Ovary (tissue), 9 donors: ENCODE data around the gene SLC22A23. TPM values are rescaled to one million over a fixed set of nuclear protein-coding genes. Genes with fewer than 3 reads are reported as not detected.

Source experiments
- DNase-seq, 5 donors: peaks; one replicate each; pipeline ENCODE4 v3.0.0-alpha.2; 2019 to 2020
- H3K27ac ChIP-seq, 2 donors: fragments of 200-600 bp; one replicate each; pipeline versions ENCODE4 v1.5.1 to v1.8.0; 2019 to 2022
- H3K27me3 ChIP-seq: fragments of 200-600 bp; one replicate; pipeline ENCODE4 v1.8.0; 2022
- H3K36me3 ChIP-seq: fragments of 200-600 bp; sonication (generic); one replicate; pipeline ENCODE4 v1.5.1; 2019
- H3K4me1 ChIP-seq: one replicate; pipeline ENCODE4 v1.8.1; 2013; ENCODE audit warnings: mild to moderate bottlenecking, moderate library complexity; ENCODE audit not compliant: insufficient read depth
- H3K4me3 ChIP-seq: fragments of 200-600 bp; sonication (generic); one replicate; pipeline ENCODE4 v1.5.1; 2017
- H3K9me3 ChIP-seq, 2 donors: fragments of 200-600 bp in 1 of 2; sonication (generic) in 1 of 2; one replicate each; pipeline versions ENCODE4 v1.5.1 to v1.8.1; 2013 to 2019; ENCODE audit warnings: mild to moderate bottlenecking in 1 of 2, moderate library complexity in 1 of 2
- CTCF ChIP-seq, 3 donors: fragments of 450-650 bp in 2 of 3; fragments of 200-600 bp in 1 of 3; IDR thresholded peaks; one replicate each; pipeline versions ENCODE4 v1.5.1 to v1.8.0; 2016 to 2022; ENCODE audit warnings: antibody characterized with exemption in 3 of 3, mild to moderate bottlenecking in 1 of 3
- EP300 ChIP-seq: sonication (generic); formaldehyde crosslinking; IDR thresholded peaks from one replicate; pipeline ENCODE4 v1.6.1; 2017; ENCODE audit warnings: antibody characterized with exemption
- POLR2A ChIP-seq: fragments of 450-650 bp; IDR thresholded peaks from one replicate; pipeline ENCODE4 v1.6.1; 2017; ENCODE audit warnings: antibody characterized with exemption, mild to moderate bottlenecking, moderate library complexity
- WGBS, 3 donors: extraction: QIAGEN DNeasy Blood & Tissue Kit in 1 of 3; methylation state at CpG; one replicate each; pipeline versions ENCODE4 v1.1.5 to v1.1.7; 2013 to 2017; 5-methylcytosine and 5-hydroxymethylcytosine counted together
- intact Hi-C, 4 donors: fragments of 100-400 bp; cut with DNase I; formaldehyde crosslinking; loops; one replicate each; pipeline versions ENCODE4 v1.11.0 to v1.15.1; 2022 to 2023
- polyA plus RNA-seq, 2 donors: library from polyadenylated mRNA; stranded (reverse); fragments of 200-250 nt in 1 of 2; fragments of 350-450 nt in 1 of 2; fragmentation: Illumina TruSeq in 1 of 2; extraction: RNeasy Lipid Tissue Mini Kit (QIAGEN cat#74804) in 1 of 2; gene quantifications; one replicate each; pipeline ENCODE4 v1.2.3, GENCODE V29; 2013 to 2014
- total RNA-seq, 7 donors: library from RNA; depleted of rRNA in 2 of 7; stranded (reverse); fragments of >200 nt in 2 of 7; fragmentation: NEBNext Ultra II Directional in 3 of 7; extraction: Animal tissue kit (Norgen Biotek cat#: 25700) in 3 of 7; gene quantifications; one replicate each; pipeline versions ENCODE4 v1.1.0 to v1.2.4, GENCODE V29; 2016 to 2023
- donor health status: DM: no; HTN: no; CAD: no; lungs with moderate emphysema.
- donor health status: DM: no; HTN: no; CAD: no.
- donor health status: Bipolar disorder and iron deficiency.
- donor health status: DM: yes; HTN: yes; CAD: no.
- donor health status: DM: no; HTN: no; CAD: no.
- donor health status: DM: yes; HTN: yes; CAD: no.

SLC22A23 gene
- total and polyA plus RNA-seq, 9 donors, result 2.3 to 31.0 (median 5.2) TPM

GRCh38 chr6:3471286-3471685 lies 14.4 kb upstream of the SLC22A23 start:
- H3K36me3 ChIP-seq, result no peaks in the 10 kb centered on the region
- peaks cover 3% of the 10 kb centered on the region for H3K4me1 ChIP-seq
- no peaks in the 10 kb centered on the region for H3K27me3 ChIP-seq
- intact Hi-C loops, result no loop called here
- 87 to 94% (median 94%) methylated on average over 5 of the region's 5 CpGs for WGBS, 3 donors
- no peak overlapping the region for H3K4me3 ChIP-seq
- no peak overlapping the region for H3K27ac ChIP-seq
- no peak for DNase-seq
- TF ChIP-seq CTCF (IDR thresholded peaks at IDR 0.05), result no peak
- H3K9me3 ChIP-seq, result no peaks in the 10 kb centered on the region

DNA sequence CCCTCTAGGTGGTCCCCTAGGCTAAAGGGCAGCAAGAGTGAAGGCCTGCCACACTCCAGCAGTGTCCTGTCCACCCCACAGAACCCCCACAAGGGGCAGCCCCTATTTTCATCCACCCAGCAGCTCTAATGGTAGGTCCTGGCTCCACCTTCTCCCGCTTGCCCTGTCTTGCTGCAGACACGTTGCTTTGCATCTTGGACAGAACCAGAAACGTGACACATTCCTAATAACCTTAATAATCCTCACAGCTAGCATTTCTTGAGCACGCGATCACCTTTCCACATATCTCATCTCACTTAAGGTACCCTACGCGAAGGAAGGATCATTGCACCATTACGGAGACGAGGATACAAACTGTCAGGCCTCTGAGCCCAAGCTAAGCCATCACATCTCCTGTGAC lies 11.7 kb upstream of the SLC22A23 start:
- intact Hi-C loops, result no loop called here
- WGBS, 3 donors, result 90 to 93% (median 92%) methylated on average over 9 of the region's 9 CpGs
- Histone ChIP-seq H3K27ac (no peak overlapping the region), H3K9me3 (no peaks in the 10 kb centered on the region), H3K27me3 (no peaks in the 10 kb centered on the region), H3K4me3 (no peak overlapping the region), H3K36me3 (no peaks in the 10 kb centered on the region), H3K4me1 (peaks cover 3% of the 10 kb centered on the region)
- no peak for DNase-seq
- TF ChIP-seq CTCF (IDR thresholded peaks at IDR 0.05), result no peak
- no peak for TF ChIP-seq POLR2A
- no peak for TF ChIP-seq EP300

- intact Hi-C loops, result no loop called here
- no peak for DNase-seq
- Histone ChIP-seq H3K36me3 (no peaks in the 10 kb centered on the region), H3K9me3 (no peaks in the 10 kb centered on the region), H3K4me3 (no peak overlapping the region), H3K4me1 (peaks cover 1% of the 10 kb centered on the region), H3K27me3 (no peaks in the 10 kb centered on the region), H3K27ac (no peak overlapping the region)
- no peak for TF ChIP-seq POLR2A
- no peak for TF ChIP-seq EP300
- 38 to 94% (median 93%) methylated on average over 1 of the region's 1 CpG for WGBS, 3 donors
Observed at GRCh38 chr6:3467996-3468395, 11.1 kb upstream of the SLC22A23 start.

GRCh38 chr6:3466488-3467219 lies 9.8 kb upstream of the SLC22A23 start:
- Histone ChIP-seq H3K27me3 (no peaks in the 10 kb centered on the region), H3K4me1 (no peaks in the 10 kb centered on the region), H3K36me3 (no peaks in the 10 kb centered on the region), H3K9me3 (no peaks in the 10 kb centered on the region), H3K4me3 (no peak overlapping the region), H3K27ac (no peak overlapping the region)
- intact Hi-C loops, result no loop called here
- TF ChIP-seq CTCF (IDR thresholded peaks at IDR 0.05) (no peak), POLR2A (no peak), EP300 (no peak)
- 92 to 94% (median 93%) methylated on average over 6 of the region's 6 CpGs for WGBS, 3 donors
- DNase-seq, result no peak

DNA sequence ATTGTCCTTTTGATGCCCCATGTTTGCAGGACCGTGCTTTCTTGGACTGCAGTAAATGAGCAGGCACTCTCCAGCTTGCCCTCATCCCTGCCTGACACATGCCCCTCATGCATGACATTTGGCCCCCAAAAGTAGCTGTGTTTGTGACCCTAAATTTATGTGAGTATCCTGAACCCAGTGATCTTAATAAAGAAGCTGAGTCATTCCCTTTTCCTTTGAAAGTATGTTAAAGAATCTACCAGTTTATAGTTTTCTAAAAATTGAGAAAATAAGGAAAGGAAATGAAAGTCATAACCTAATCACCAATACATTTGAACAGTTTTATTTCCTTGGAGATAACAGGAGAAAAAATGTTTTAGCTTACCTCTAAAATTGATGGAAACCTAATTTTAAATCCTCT lies 3.4 kb upstream of the SLC22A23 start:
- no peaks in the 10 kb centered on the region for H3K27me3 ChIP-seq
- H3K27ac ChIP-seq, result no peak overlapping the region
- H3K4me3 ChIP-seq, result no peak overlapping the region
- H3K9me3 ChIP-seq, result no peaks in the 10 kb centered on the region
- WGBS, 3 donors, result 72 to 86% (median 72%) methylated on average over 1 of the region's 1 CpG
- no peak for DNase-seq
- no peaks in the 10 kb centered on the region for H3K36me3 ChIP-seq
- TF ChIP-seq POLR2A (no peak), EP300 (no peak), CTCF (IDR thresholded peaks at IDR 0.05) (no peak)
- peaks cover 8% of the 10 kb centered on the region for H3K4me1 ChIP-seq
- intact Hi-C loops, result no loop called here
